ENCODE measurements around the gene SNU13.
"Not testable (repeated sequence)": the region's sequence is repeated elsewhere in the genome, so short reads cannot be mapped to it uniquely, and the experiment has no call there.

SNU13 gene

GRCh38 chr22:41668971-41669911 is 19.4 kb downstream of the SNU13 start:
- DNase-seq (ENCODE audit: low spot score), result no peak
- TF ChIP-seq CTCF (IDR thresholded peaks at IDR 0.05; ENCODE audit: borderline replicate concordance, control extremely low read depth, extremely low read depth, insufficient read depth, missing control alignments), result no peak
- in situ Hi-C loops (cut with MboI; ENCODE audit: low sequenced_read_pairs, unreplicated experiment), result no loop called here

- no peak for DNase-seq (ENCODE audit: low spot score)
- in situ Hi-C loops (cut with MboI; ENCODE audit: low sequenced_read_pairs, unreplicated experiment), result no loop called here
- no peak for TF ChIP-seq CTCF (IDR thresholded peaks at IDR 0.05; ENCODE audit: borderline replicate concordance, control extremely low read depth, extremely low read depth, insufficient read depth, missing control alignments)
Measured at GRCh38 chr22:41664951-41665350, 23.7 kb downstream of the SNU13 start.

- in situ Hi-C loops (cut with MboI; ENCODE audit: low sequenced_read_pairs, unreplicated experiment), result no loop called here
- no peak for TF ChIP-seq CTCF (IDR thresholded peaks at IDR 0.05; ENCODE audit: borderline replicate concordance, control extremely low read depth, extremely low read depth, insufficient read depth, missing control alignments)
- DNase-seq (ENCODE audit: low spot score), result no peak
Measured at GRCh38 chr22:41664490-41664889, 24.2 kb downstream of the SNU13 start.

- in situ Hi-C loops (cut with MboI; ENCODE audit: low sequenced_read_pairs, unreplicated experiment); DNase-seq (ENCODE audit: low spot score): not testable (repeated sequence)
Measured at GRCh38 chr22:41663594-41663993, 25.1 kb downstream of the SNU13 start.

GRCh38 chr22:41661713-41662112 is 27.0 kb downstream of the SNU13 start:
- TF ChIP-seq CTCF (IDR thresholded peaks at IDR 0.05; ENCODE audit: borderline replicate concordance, control extremely low read depth, extremely low read depth, insufficient read depth, missing control alignments), result no peak

GRCh38 chr22:41661088-41661487 is 27.6 kb downstream of the SNU13 start:
- DNase-seq (ENCODE audit: low spot score), result no peak
- TF ChIP-seq CTCF (IDR thresholded peaks at IDR 0.05; ENCODE audit: borderline replicate concordance, control extremely low read depth, extremely low read depth, insufficient read depth, missing control alignments), result no peak
- in situ Hi-C loops (cut with MboI; ENCODE audit: low sequenced_read_pairs, unreplicated experiment), result no loop called here

More at GRCh38 chr22:41661713-41662112, 27.0 kb downstream of the SNU13 start:
- in situ Hi-C loops (cut with MboI; ENCODE audit: low sequenced_read_pairs, unreplicated experiment), result no loop called here
- DNase-seq (ENCODE audit: low spot score), result no peak

GRCh38 chr22:41660416-41660815 is 28.3 kb downstream of the SNU13 start:
- no peak for DNase-seq (ENCODE audit: low spot score)
- in situ Hi-C loops (cut with MboI; ENCODE audit: low sequenced_read_pairs, unreplicated experiment), result no loop called here
- no peak for TF ChIP-seq CTCF (IDR thresholded peaks at IDR 0.05; ENCODE audit: borderline replicate concordance, control extremely low read depth, extremely low read depth, insufficient read depth, missing control alignments)
